GM12878 (cell line): Measurements from ENCODE around the gene CCNY. TPM values are rescaled to one million over a fixed set of nuclear protein-coding genes. Genes with fewer than 3 reads are reported as not detected.

Experiments used
- ATAC-seq: fragments of 200-7000 bp; cut with Tn5 transposase; 3 replicates; pipeline ENCODE4 v1.9.1; 2020; ENCODE audit warnings: mild to moderate bottlenecking, moderate library complexity
- BruUV-seq: library from RNA; stranded (reverse); fragments of 400-500 nt; replicated peaks from 2 replicates; lab custom pipeline; 2021; lab: Mats Ljungman, UMichigan
- CTCF ChIA-PET: fragments of 300-600 bp; sonication (Branson Sonifier 250); formaldehyde crosslinking; extraction: SDS; loops from one replicate; lab custom pipeline; 2021; ENCODE audit warnings: inconsistent platforms; lab: Yijun Ruan, JAX
- POLR2A ChIA-PET: fragments of 350-600 bp; formaldehyde crosslinking; extraction: SDS; loops from one replicate; lab custom pipeline; 2021; ENCODE audit warnings: inconsistent platforms; lab: Charles Lee
- RAD21 ChIA-PET: fragments of 300-600 bp; sonication (Branson Sonifier 250); formaldehyde crosslinking; loops from one replicate; lab custom pipeline; 2023; ENCODE audit warnings: antibody characterized with exemption; ENCODE audit not compliant: unreplicated experiment; lab: Charles Lee
- SMC1A ChIA-PET: fragments of 300-600 bp; sonication (Branson Sonifier 250); formaldehyde crosslinking; loops from one replicate; lab custom pipeline; 2023; ENCODE audit not compliant: unreplicated experiment, uncharacterized antibody; lab: Charles Lee
- DNase-seq: peaks from one replicate; pipeline ENCODE4 v3.0.0-alpha.2; 2011; ENCODE audit warnings: low read depth, low spot score
- FAIRE-seq: peaks from 3 replicates; lab custom pipeline; 2011; peaks lifted over from hg19 to GRCh38; lab: Jason Lieb, UNC
- H2AFZ ChIP-seq: 2 replicates; pipeline ENCODE4 v1.6.0; 2011; ENCODE audit warnings: low read depth, low read length, control low read depth; ENCODE audit not compliant: control insufficient read depth
- H3K27ac ChIP-seq: 2 replicates; pipeline ENCODE4 v1.5.1; 2011; ENCODE audit warnings: control low read depth; ENCODE audit not compliant: control insufficient read depth, insufficient read depth
- H3K27me3 ChIP-seq, 2 experiments: replicated peaks in 1 of 2; 2 replicates each; pipeline versions ENCODE4 v1.6.0 to v1.6.1; 2011; ENCODE audit warnings: low read length in 1 of 2; ENCODE audit not compliant: control insufficient read depth in 2 of 2, insufficient read depth in 2 of 2
- H3K36me3 ChIP-seq, 2 experiments: 2 replicates each; pipeline ENCODE4 v1.5.1; 2011; ENCODE audit warnings: low read length in 1 of 2; ENCODE audit not compliant: control insufficient read depth in 2 of 2, insufficient read depth in 2 of 2
- H3K4me1 ChIP-seq: 2 replicates; pipeline ENCODE4 v1.6.1; 2011; ENCODE audit warnings: mild to moderate bottlenecking, low read length, moderate library complexity, mixed read lengths; ENCODE audit not compliant: control insufficient read depth, insufficient read depth
- H3K4me2 ChIP-seq: 2 replicates; pipeline ENCODE4 v1.6.0; 2011; ENCODE audit warnings: control low read depth; ENCODE audit not compliant: control insufficient read depth, insufficient read depth
- H3K4me3 ChIP-seq: fragments of 200-600 bp; sonication (generic); 2 replicates; pipeline ENCODE4 v1.5.1; 2016
- H3K79me2 ChIP-seq: 2 replicates; pipeline ENCODE4 v1.6.0; 2011; ENCODE audit warnings: low read length; ENCODE audit not compliant: control insufficient read depth, insufficient read depth
- H3K9ac ChIP-seq: 2 replicates; pipeline ENCODE4 v1.8.0; 2011; ENCODE audit warnings: low read length, control low read depth, mixed read lengths; ENCODE audit not compliant: control insufficient read depth, insufficient read depth
- H3K9me3 ChIP-seq: replicated peaks from 3 replicates; pipeline ENCODE4 v1.5.1; 2011; ENCODE audit warnings: mild to moderate bottlenecking, low read length; ENCODE audit not compliant: control insufficient read depth, insufficient read depth
- H4K20me1 ChIP-seq: 2 replicates; pipeline ENCODE4 v1.6.0; 2011; ENCODE audit not compliant: control insufficient read depth, insufficient read depth
- ATF7 ChIP-seq: fragments of 450-650 bp; IDR thresholded peaks from 2 replicates; pipeline ENCODE4 v1.6.1; 2016; ENCODE audit warnings: low read depth, mild to moderate bottlenecking
- BMI1 ChIP-seq: fragments of 450-650 bp; IDR thresholded peaks from 2 replicates; pipeline ENCODE4 v1.6.1; 2016; ENCODE audit warnings: mild to moderate bottlenecking, moderate library complexity, borderline replicate concordance
- CREB1 ChIP-seq: IDR thresholded peaks from 2 replicates; pipeline ENCODE4 v1.6.1; 2012; ENCODE audit warnings: low read depth, mild to moderate bottlenecking, inconsistent platforms
- ESRRA ChIP-seq: IDR thresholded peaks from 2 replicates; pipeline ENCODE4 v1.6.1; 2012; ENCODE audit warnings: mild to moderate bottlenecking, low read length, improper control_type of control experiment
- KLF5 ChIP-seq: fragments of 450-650 bp; IDR thresholded peaks from 2 replicates; pipeline ENCODE4 v1.6.1; 2014; ENCODE audit warnings: mild to moderate bottlenecking; ENCODE audit not compliant: partially characterized antibody
- POLR2AphosphoS2 ChIP-seq: IDR thresholded peaks from 2 replicates; pipeline ENCODE4 v1.6.1; 2011; ENCODE audit warnings: low read depth, mild to moderate bottlenecking, low read length, improper control_type of control experiment, moderate library complexity
- SIX5 ChIP-seq: IDR thresholded peaks from 2 replicates; pipeline ENCODE4 v1.6.1; 2011; ENCODE audit warnings: mild to moderate bottlenecking, low read depth, low read length, moderate library complexity; ENCODE audit not compliant: severe bottlenecking
- SREBF1 ChIP-seq: IDR thresholded peaks from 2 replicates; pipeline ENCODE4 v1.6.1; 2012; ENCODE audit warnings: mild to moderate bottlenecking, low read length
- SREBF2 ChIP-seq: IDR thresholded peaks from 2 replicates; pipeline ENCODE4 v1.6.1; 2012; ENCODE audit warnings: mild to moderate bottlenecking, low read length
- USF1 ChIP-seq: IDR thresholded peaks from 2 replicates; pipeline ENCODE4 v1.6.1; 2011; ENCODE audit warnings: borderline replicate concordance, low read depth, mild to moderate bottlenecking, moderate library complexity, mixed read lengths, low read length; ENCODE audit not compliant: insufficient read depth; ENCODE audit errors: extremely low read length
- ZNF622 ChIP-seq: fragments of 450-650 bp; IDR thresholded peaks from 2 replicates; pipeline ENCODE4 v1.6.1; 2017; ENCODE audit warnings: mild to moderate bottlenecking, inconsistent platforms
- WGBS: methylation state at CpG from one replicate; pipeline ENCODE4 v1.1.6; 2016; ENCODE audit warnings: low lambda C conversion rate; ENCODE audit not compliant: insufficient replicate concordance, insufficient coverage; ENCODE audit errors: missing lambda C conversion rate; 5-methylcytosine and 5-hydroxymethylcytosine counted together
- in situ Hi-C: fragments of 300-500 bp; cut with MboI; formaldehyde crosslinking; loops from 9 replicates; pipeline ENCODE4 v1.14.3; 2018; ENCODE audit warnings: mixed read lengths
- intact Hi-C: fragments of 100-400 bp; cut with micrococcal nuclease; formaldehyde crosslinking; loops from one replicate; pipeline ENCODE4 v1.14.2; 2022; ENCODE audit not compliant: unreplicated experiment
- polyA plus RNA-seq, 11 experiments: library from polyadenylated mRNA; depleted of rRNA in 4 of 11; unstranded in 6 of 11; stranded (reverse) in 5 of 11; fragments of >200 nt; fragmentation: Nextera tagmentation in 4 of 11; fragmentation: Illumina TruSeq in 1 of 11; extraction: Ambion mirVana in 4 of 11; extraction: Trizol in 1 of 11; gene quantifications; 1 replicate in 1 of 11; 2 replicates in 10 of 11; pipeline versions ENCODE4 v1.2.1 to v1.2.3, GENCODE V29; 2011 to 2016; ENCODE audit warnings: inconsistent platforms in 2 of 11, missing spikeins in 2 of 11, low read depth in 1 of 11
- total RNA-seq, 4 experiments: library from RNA; depleted of rRNA in 3 of 4; stranded (reverse); fragments of >200 nt in 3 of 4; fragmentation: Illumina TruSeq in 1 of 4; extraction: Trizol in 1 of 4; gene quantifications; 2 replicates each; pipeline versions ENCODE4 v1.2.1 to v1.2.3, GENCODE V29; 2013 to 2021

Gene CCNY
- total and polyA plus RNA-seq, 10 of the 15 experiments (the other 5 are each of a cell fraction or from before 2014, with no cell fraction given): 3.6 to 50.0 (median 26.1) TPM

- POLR2A ChIA-PET: interaction anchor here (0.7 kb wide), 1 partner anchor 13 kb away, joined by 3 read pairs; no protein-coding TSS in a partner anchor
- Histone ChIP-seq H3K9me3 (no peaks in the 10 kb centered on the region; the same call in 2 of the 3 replicates), H3K4me2 (no peak overlapping the region), H3K4me3 (no peak overlapping the region), H3K27me3 (no peaks in the 10 kb centered on the region), H3K4me1 (peaks cover 21% of the 10 kb centered on the region), H4K20me1 (no peaks in the 10 kb centered on the region), H3K79me2 (peaks cover 49% of the 10 kb centered on the region), H3K27ac (no peak overlapping the region), H3K9ac (no peak overlapping the region), H2AFZ (no peak overlapping the region), H3K36me3 (peaks cover 0 to 1% of the 10 kb centered on the region in 2 experiments; a peak in 1 of 4 replicates)
- intact Hi-C loops (no loop called here), in situ Hi-C loops (no loop called here)
- ATAC-seq (no peak), FAIRE-seq (no peak), DNase-seq (no peak)
- RAD21 ChIA-PET: interaction anchor here (0.8 to 1.0 kb wide), 2 partner anchors 10 to 17 kb away, joined by 3 read pairs; no protein-coding TSS in a partner anchor
- TF ChIP-seq ATF7 (no peak), ZNF622 (no peak), ESRRA (no peak), USF1 (no peak), BMI1 (no peak), SIX5 (no peak), SREBF2 (no peak), POLR2AphosphoS2 (no peak), SREBF1 (no peak), KLF5 (no peak), CREB1 (no peak)
- no TSS peak for BruUV-seq
- SMC1A ChIA-PET: interaction anchor here (0.8 to 1.7 kb wide), 6 partner anchors 25 to 257 kb away, joined by 3 to 5 read pairs (median 3); partner anchors contain the start of gene CUL2
- CTCF ChIA-PET: interaction anchor here (0.6 to 0.9 kb wide), 3 partner anchors 9 to 639 kb away, joined by 3 to 4 read pairs (median 3); no protein-coding TSS in a partner anchor
- WGBS: 91% methylated on average over 2 of the region's 2 CpGs
Measured at GRCh38 chr10:35347121-35347562, 10.8 kb downstream of the CCNY start.
